Thyroid gland (tissue), 4 donors: ENCODE results near the gene STARD10.

ENCODE experiments used
- CTCF ChIP-seq, 6 experiments: fragments of 200-600 bp in 3 of 6; fragments of 450-650 bp in 3 of 6; sonication (generic) in 3 of 6; IDR thresholded peaks; one replicate each; pipeline ENCODE4 v1.5.1; 2016 to 2019; ENCODE audit warnings: antibody characterized with exemption in 6 of 6, mild to moderate bottlenecking in 2 of 6, inconsistent platforms in 1 of 6, moderate library complexity in 1 of 6
- POLR2A ChIP-seq, 2 donors: fragments of 450-650 bp; IDR thresholded peaks; one replicate each; pipeline ENCODE4 v1.6.1; 2017; ENCODE audit warnings: antibody characterized with exemption in 2 of 2, mild to moderate bottlenecking in 2 of 2, moderate library complexity in 1 of 2

GRCh38 chr11:72758690-72759389 is 35.0 kb downstream of the STARD10 start:
- TF ChIP-seq CTCF (IDR thresholded peaks at IDR 0.05) = no peak
- TF ChIP-seq POLR2A (IDR thresholded peaks at IDR 0.05) = no peak
